Measurements from ENCODE around the gene KCNN3.

- TF ChIP-seq POLR2AphosphoS5 (IDR thresholded peaks at IDR 0.05; ENCODE audit: low read depth, low read length) (no peak), POLR2A (IDR thresholded peaks at IDR 0.05; ENCODE audit: low read depth, low read length) (no peak)
Observed at GRCh38 chr1:154881820-154882535, 11.9 kb upstream of the KCNN3 start.
